Activated T-helper 1 cell treated with Interleukin-2 at 50 U/mL for 16 hours (primary cell): ENCODE results near the gene DDX10.
"Not testable (repeated sequence)": the region's sequence is repeated elsewhere in the genome, so short reads cannot be mapped to it uniquely, and the experiment has no call there.

Experiments
- DNase-seq: peaks from one replicate; pipeline ENCODE4 v3.0.0-alpha.2; 2020; ENCODE audit warnings: low read depth

DDX10 gene

GRCh38 chr11:108718466-108718865 is 53.6 kb downstream of the DDX10 start:
- no peak for DNase-seq

GRCh38 chr11:108724974-108725689 is 60.3 kb downstream of the DDX10 start:
- DNase-seq = no peak

- DNase-seq = no peak
Observed at GRCh38 chr11:108726077-108726800, 61.4 kb downstream of the DDX10 start.

GRCh38 chr11:108727665-108728064 is 62.8 kb downstream of the DDX10 start:
- DNase-seq = no peak

- no peak for DNase-seq
Observed at GRCh38 chr11:108729227-108729871, 64.5 kb downstream of the DDX10 start.

GRCh38 chr11:108732395-108732794 is 67.5 kb downstream of the DDX10 start:
- no peak for DNase-seq

GRCh38 chr11:108733479-108734116 is 68.7 kb downstream of the DDX10 start:
- DNase-seq = no peak

- DNase-seq = no peak
Observed at GRCh38 chr11:108734283-108734682, 69.4 kb downstream of the DDX10 start.

- DNase-seq = no peak
Observed at GRCh38 chr11:108734956-108735559, 70.2 kb downstream of the DDX10 start.

- DNase-seq = not testable (repeated sequence)
Observed at GRCh38 chr11:108740132-108740531, 75.3 kb downstream of the DDX10 start.

GRCh38 chr11:108743851-108744250 is 79.0 kb downstream of the DDX10 start:
- no peak for DNase-seq

GRCh38 chr11:108748968-108749367 is 84.1 kb downstream of the DDX10 start:
- no peak for DNase-seq

- DNase-seq = no peak
Observed at GRCh38 chr11:108751444-108751843, 86.6 kb downstream of the DDX10 start.

GRCh38 chr11:108752297-108752751 is 87.5 kb downstream of the DDX10 start:
- DNase-seq = no peak

GRCh38 chr11:108754901-108755625 is 90.2 kb downstream of the DDX10 start:
- DNase-seq = no peak

GRCh38 chr11:108757630-108758029 is 92.8 kb downstream of the DDX10 start:
- no peak for DNase-seq

- DNase-seq = no peak
Observed at GRCh38 chr11:108758458-108758857, 93.6 kb downstream of the DDX10 start.

GRCh38 chr11:108766596-108767173 is 101.8 kb downstream of the DDX10 start:
- no peak for DNase-seq

- DNase-seq = no peak
Observed at GRCh38 chr11:108768370-108768769, 103.5 kb downstream of the DDX10 start.

- no peak for DNase-seq
Observed at GRCh38 chr11:108768964-108769363, 104.1 kb downstream of the DDX10 start.
